GM21367 (cell line): ENCODE results near the gene NR3C1.

ENCODE experiments used
- ATAC-seq: cut with Tn5 transposase; IDR thresholded peaks from one replicate; pipeline ENCODE4 v1.9.1; 2021; ENCODE audit not compliant: unreplicated experiment

The NR3C1 gene

GRCh38 chr5:143399616-143400540, 3.6 kb downstream of the NR3C1 start:
- no peak for ATAC-seq

- no peak for ATAC-seq
These were observed 4.8 kb downstream of the NR3C1 start for GRCh38 chr5:143398451-143399237.

GRCh38 chr5:143398053-143398355, 5.5 kb downstream of the NR3C1 start:
- no peak for ATAC-seq

DNA sequence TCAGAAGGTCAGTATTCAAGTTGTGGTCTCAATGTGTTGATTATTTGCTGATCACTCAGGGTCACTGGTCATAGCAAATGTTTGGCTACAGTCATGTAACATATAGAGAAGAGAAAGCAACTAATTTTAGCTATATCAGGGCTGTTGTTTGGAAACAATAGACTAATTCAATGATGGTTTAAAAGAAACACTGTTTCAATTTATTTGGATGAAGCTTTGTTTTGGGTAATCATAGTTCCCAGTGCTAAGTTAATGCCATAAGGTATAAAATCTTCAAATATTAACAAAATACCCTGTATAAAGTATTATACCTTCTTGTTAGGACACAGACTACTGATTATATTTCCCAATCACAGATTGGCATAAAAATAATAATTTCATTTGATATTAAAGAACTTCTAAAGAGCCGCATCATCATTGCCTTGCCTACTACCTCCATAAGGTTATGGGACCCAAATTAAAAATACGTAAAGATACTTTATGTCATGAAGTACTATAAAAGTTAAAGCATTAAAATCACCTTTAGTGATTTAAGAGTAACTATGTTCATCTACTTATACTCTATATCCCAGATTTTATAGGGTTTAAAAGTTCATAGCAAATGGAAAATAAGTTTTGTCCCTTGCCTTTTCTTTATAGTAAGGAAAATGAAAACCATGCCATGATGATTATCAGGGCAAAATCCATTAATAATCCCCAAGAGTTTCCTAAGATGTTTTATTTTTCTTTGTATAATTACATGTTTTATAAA, 6.0 kb downstream of the NR3C1 start:
- no peak for ATAC-seq

GRCh38 chr5:143396353-143396940, 7.0 kb downstream of the NR3C1 start:
- no peak for ATAC-seq

DNA sequence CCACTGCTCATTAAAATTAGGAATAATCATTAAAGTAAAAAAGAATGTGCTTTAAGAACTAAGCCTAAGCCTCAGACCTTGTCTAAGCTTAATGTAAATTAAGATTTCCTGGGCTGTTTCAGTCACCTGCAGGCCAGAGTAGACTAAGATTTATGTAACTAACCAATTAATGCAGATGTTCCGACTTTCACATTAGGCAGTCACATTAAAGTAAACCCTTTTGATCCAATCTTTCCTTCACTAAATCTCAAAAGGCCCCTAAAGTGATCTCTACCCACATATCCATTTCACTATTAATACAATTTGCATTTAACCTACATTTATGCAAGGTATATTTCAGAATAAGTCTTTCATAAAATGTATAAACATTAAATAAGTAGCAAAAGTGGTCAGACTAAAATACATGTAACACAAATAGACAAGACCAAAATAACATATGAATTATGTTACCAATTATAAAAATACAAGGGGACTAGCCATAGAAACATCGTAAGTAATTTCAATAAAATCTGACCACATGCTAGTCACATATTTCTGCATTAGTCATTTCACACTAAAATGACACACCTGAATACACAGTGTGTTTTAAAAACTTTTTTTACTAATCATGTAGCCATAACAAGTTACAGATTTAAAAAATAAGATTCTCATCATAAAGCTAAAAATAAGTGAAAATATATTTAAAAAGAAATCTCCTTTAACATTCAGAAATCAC, 7.7 kb downstream of the NR3C1 start:
- peak; percentile 40 for ATAC-seq

DNA sequence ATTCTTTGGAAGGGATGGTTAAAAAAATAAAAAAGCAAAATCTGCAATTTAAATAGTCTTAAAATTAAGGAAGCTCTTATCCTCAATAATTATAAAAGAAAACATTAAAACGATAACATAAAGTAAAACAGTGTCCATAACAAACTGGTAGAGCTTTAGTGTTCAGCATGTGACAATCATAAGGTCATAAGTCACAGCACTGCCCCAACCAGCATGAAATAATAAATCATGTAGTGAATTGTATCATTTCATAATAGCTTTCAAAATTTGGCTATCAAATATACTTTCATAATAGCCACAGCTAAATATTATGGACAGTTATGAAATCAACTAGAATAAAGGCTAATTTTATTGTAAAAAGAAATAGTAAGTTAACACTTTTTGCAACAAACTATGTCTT, 10.0 kb downstream of the NR3C1 start:
- ATAC-seq = no peak

- ATAC-seq = no peak
These were observed 12.5 kb downstream of the NR3C1 start for GRCh38 chr5:143390941-143391340.

GRCh38 chr5:143390258-143390657, 13.2 kb downstream of the NR3C1 start:
- no peak for ATAC-seq

GRCh38 chr5:143386725-143387124, 16.8 kb downstream of the NR3C1 start:
- ATAC-seq = no peak

GRCh38 chr5:143384865-143385657, 18.4 kb downstream of the NR3C1 start:
- no peak for ATAC-seq

DNA sequence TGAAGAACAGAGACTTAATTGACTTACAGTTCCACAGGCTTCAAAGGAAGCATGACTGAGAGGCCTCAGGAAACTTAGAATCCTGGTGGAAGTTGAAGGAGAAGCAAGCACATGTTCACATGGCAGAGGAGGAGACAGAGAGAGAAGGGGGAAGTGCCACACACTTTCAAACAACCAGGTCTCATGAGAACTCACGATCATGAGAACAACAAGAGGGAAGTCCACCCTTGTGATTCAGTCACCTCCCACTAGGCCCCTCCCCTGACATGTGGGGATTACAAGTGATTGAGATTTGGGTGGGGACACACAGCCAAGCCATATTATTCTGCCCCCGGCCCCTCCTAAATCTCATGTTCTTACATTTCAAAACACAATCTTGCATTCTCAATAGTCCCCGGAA, 19.5 kb downstream of the NR3C1 start:
- ATAC-seq = no peak

- no peak for ATAC-seq
These were observed 23.9 kb downstream of the NR3C1 start for GRCh38 chr5:143379606-143380005.

GRCh38 chr5:143376911-143377813, 26.3 kb downstream of the NR3C1 start:
- no peak for ATAC-seq

GRCh38 chr5:143376195-143376779, 27.2 kb downstream of the NR3C1 start:
- ATAC-seq = no peak

DNA sequence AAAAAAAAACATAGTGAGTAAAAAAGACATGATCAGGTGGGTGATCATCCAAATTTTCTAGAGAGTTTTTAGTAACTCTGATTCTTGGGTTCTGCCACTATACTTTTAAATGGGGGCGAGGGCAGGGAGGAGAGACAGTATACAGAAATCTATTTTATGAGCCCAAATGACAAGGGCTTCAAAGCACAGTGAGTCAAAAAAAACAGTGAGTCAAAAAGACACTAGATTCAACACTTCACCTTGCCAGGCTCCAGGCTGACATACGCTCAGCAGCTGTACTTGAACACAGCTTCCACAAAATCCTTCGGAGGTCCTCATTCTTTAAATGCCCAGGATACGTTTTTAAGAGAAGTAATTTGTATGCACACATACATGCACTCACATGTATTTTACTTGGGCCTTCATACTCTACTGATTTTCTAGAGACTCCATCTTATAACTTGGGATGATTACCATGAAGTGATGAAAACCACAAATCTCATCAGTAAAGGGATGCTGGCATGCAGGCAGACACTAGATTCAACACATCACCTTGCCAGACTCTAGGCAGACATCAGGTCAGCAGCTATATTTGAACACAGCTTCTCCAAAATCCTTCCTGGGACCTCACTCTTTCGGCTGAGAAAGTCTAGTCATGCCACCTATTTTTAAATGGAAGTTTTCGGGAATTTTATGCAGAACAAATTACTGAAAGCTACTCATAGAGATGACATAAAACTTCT, 28.8 kb downstream of the NR3C1 start:
- no peak for ATAC-seq

DNA sequence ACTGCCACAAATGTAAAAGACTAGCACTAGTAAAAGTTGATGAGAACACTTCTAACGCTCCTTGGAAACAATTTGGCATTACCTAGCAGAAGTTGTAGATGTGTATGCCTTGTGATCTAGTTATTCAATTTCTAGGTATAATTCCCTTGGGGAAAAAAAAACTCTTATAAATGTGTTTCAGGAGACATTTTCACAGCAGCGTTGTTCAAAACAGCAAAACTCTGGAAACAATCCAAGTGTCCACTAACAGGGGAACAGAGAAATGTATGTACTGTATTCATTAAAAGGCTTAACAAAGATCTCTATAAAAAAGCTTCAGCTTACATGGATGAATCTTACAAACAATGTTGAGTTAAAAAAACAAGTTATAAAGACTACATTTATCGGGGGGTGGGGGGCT, 30.4 kb downstream of the NR3C1 start:
- ATAC-seq = no peak
